Fibroblast of skin of scalp (primary cell): Measurements from ENCODE around the gene PATE2. TPM values are rescaled to one million over a fixed set of nuclear protein-coding genes. Genes with fewer than 3 reads are reported as not detected.

Source experiments
- DNase-seq: peaks from one replicate; pipeline ENCODE4 v3.0.0-alpha.2; 2013
- polyA plus RNA-seq, 2 experiments: library from polyadenylated mRNA; unstranded; fragments of 120-200 nt; gene quantifications; one replicate each; pipeline ENCODE4 v1.2.1, GENCODE V29; 2013; ENCODE audit not compliant: insufficient read length in 2 of 2

The PATE2 gene
- not detected for polyA plus RNA-seq (2013, experiment 1 of 2; ENCODE audit: insufficient read length)
- not detected for polyA plus RNA-seq (2013, experiment 2 of 2; ENCODE audit: insufficient read length)

DNA sequence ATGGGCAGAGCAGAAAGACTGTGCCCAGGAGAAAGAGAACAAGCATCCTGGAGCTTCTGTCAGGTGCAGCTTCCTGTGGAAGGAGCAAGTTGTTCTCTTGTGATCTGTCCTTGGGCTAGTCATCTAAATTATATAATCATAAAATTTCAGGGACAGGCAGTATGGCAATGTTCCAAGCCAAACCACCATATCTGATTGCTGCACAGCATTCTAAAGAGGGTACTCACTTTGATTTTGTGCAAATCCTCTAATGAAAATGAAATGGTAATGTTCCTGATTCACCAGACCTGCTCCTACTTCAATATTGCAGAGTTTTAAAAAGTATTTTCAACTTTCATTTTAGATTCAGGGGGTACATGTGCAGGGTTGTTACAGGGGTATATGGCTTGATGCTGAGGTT is at the start of gene PATE2:
TSS of gene PATE2 (minus strand) at position 101 of the 400 bp plus-strand sequence. CDS start at position 46, 55 bp downstream.
- DNase-seq: no peak

DNA sequence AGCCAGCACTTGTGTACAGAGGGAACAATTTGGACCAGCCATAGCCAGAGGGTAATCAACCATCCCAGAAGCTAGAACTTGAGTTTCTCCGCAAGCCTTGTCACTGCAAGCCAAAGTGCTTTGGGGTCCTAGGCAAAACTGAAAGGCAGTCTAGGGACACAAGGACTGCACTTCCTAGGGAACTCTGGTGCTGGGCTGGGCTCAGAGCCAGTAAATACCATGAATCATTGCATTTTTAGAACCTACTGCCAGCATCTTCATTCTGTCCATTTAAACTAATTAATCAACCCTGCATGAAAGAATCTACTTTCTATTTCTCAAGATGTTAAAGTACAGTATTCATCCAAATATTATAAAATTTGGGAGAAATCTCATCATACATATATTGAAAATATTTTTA is 29.3 kb upstream of the PATE2 start:
- DNase-seq: peak; percentile 4

DNA sequence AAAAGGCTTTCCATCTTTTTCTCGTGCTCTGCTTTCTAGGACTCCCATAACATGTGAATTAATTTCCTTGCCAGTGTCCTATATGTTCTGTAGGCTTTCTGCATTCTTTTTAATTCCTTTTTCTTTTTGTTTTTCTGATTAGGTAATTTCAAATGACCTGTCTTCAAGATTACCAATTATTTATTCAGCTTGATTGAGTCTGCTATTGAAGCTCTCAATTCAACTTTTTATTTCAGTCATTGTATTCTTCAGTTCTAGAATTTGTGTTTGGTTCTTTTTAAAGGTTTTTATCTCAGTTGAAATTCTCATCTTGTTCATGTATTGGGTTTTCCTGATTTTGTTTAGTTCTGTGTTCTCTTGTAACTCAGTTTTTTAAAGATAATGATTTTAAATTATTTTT is 23.8 kb upstream of the PATE2 start:
- DNase-seq: no peak

DNA sequence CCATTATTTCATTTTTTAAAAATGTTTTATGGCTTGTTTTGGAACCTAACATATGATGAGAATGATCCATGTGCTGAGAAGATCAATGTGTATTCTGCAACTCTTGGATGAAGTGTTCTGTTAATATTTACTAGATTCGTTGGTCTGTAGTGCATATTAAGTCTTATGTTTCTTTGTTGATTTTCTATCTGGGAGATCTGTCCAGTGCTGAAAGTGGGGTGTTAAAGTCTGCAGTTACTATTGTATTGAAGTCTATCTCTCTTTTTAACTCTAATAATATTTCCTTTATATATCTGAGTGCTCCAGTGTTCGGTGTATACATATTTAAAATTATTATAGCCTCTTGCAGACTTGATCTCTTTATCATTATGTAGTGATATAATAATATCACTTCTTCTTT is 21.2 kb upstream of the PATE2 start:
- no peak for DNase-seq

DNA sequence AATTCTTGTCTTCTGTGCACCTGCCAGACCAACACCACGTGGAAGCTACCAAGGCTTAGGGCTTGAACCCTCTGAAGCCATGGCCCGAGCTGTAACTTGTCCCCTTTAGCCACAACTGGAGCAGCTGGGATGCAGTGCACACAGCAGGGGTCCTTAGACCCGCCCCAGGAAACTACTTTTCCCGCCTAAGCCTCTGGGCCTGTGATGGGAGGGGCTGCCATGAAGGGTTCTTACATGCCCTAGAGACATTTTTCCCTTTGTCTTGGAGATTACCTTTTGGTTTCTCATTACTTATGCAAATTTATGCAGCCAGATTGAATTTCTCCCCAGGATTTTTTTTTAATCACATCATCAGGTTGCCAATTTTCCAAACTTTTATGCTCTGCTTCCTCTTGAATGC is 19.0 kb upstream of the PATE2 start:
- DNase-seq: no peak

DNA sequence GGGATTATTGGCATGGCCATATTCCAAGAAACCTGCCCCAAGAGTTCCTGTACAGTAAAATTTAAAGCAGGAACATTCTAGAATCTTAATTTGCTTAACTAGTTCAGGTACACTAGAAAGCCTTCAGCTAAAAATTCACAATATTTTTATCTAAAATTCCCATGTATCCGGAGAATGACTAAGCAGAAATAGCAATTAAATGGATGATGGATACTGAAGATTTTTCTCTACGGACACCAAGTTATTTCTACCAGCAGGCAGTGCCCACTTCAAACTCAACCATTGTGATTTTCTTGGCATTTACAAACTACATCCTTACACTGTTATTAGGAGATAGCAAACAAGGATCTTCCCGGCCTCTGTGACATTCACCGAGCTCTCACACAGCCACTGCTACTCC is 12.2 kb upstream of the PATE2 start:
- no peak for DNase-seq

DNA sequence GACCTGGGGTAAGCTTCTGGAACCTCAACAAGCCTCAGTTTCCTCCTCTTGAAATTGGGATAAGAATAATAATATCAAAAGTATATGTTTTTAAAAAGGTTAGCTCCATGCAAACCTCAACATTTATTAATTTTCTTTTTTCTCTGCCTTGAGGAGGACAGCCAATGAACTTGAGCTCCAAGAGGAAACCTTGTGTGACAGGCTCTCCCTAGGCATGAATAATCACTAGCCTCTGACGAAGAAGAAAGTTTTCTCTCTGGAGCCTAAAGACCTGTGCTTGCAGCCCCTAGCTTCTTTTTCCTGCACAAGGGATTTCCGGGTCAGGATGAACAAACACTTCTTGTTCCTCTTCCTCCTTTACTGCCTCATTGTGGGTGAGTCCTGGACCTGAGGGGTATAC is 9.2 kb upstream of the PATE2 start, which contains the start of gene PATE3:
TSS of gene PATE3 (plus strand) at position 301 of the 400 bp plus-strand sequence. CDS start at position 326, 25 bp downstream.
- no peak for DNase-seq

DNA sequence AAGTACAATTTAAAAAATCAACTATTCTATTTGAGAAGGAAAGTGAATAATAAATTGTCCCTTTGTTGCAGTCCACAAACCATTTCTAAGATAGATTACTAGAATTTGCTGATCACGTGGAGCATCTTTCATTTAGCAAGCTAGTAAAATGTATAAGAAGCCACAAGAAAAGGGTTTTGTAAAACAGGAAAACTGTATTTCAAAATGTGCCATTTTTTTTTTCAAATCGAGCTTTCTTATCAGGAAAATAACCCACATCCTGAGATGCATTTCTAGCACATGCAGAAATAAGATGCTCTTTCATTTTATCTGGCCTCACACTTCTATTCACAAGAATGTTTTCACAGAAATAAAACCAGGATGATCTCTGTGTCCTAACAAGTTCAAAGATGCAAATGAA is 6.0 kb upstream of the PATE2 start:
- no peak for DNase-seq

DNA sequence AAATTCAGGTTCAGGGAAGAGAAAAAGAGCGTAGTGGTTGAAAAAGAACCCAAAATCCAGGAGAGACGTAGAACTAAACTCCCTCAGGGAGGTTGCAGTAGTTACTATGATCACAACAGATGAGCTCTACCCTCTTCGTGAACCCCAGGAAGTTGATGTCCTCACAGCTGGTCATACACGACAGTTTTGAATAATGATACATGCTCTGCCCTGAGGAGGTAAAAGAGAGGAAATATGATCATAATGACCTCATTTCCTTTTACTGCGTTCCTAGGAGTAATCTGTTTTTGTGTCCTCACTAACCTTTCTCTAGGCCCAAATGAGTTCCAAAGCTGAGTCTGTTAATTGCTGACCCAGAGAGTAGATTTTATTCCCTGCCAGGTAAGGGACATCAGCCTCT is 1.3 kb downstream of the PATE2 start:
- DNase-seq: no peak

DNA sequence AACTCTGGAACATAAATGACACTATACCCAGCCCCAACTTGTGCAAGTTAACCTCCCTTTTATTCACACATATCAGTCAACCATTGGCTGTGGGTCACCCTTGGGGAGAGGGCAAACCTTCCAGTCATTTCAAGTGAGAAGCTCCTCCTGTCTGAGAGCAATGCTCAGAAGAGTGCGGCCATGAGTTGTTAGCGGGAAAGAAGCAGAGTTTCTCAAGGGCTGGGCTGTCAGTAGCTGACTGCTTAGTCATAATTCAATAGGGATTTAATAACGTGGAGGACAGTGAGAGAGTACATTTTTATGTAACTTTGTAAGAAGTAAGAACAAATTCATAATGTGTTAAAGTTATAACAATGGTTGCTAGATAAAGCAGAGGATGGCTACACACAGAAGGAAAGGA is 5.1 kb downstream of the PATE2 start:
- peak; percentile 2 for DNase-seq

DNA sequence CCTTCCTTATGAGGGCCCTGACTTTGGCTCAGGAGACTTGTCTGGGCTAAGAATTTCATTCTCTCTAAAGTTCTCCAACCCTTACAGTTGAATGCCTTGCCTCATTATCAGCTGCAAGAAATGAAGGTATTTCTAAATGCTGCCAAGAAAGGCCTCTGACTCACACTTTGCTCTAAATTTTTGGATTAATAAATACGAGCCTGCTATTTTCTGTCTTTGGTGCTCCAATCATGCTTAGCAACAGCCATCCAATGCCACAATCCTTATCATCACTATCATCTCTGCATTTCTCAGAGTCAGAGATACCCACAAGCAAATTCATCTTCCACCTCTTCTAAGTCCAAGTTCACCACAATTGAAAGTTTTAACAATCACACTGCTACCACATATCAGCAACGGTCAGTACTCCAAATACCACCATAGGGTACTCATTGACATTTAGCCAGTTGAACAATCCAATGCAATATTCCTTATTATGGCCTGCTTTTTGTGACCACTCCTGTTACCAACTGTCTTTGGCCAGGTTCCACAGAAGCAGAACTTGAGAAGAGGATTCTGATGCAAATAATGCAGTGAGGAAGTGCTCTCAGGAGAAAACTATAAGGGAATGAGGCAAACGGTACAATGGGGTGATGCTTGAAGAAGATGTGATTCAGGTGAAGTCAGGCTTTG is 5.7 kb downstream of the PATE2 start:
- DNase-seq: peak; percentile 47

DNA sequence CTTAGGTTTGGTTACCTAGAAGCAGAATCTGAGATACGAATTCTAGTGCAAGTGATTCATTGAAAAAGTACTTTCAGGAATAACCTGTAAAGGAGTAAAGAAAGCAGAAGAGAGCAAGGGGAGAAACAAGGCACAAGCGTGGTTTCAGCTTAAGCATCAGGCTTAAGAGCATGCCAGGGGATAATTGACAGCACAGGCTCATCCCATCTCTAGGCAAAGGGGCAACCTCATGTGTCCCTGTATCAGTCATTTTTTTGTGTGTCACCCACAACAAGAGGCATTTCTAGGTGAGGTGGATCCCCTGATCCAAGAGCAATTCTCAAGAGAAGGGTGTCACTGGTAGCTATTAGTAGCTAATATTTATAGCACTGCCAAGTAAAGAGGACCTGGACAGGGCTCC is 8.0 kb downstream of the PATE2 start:
- no peak for DNase-seq

DNA sequence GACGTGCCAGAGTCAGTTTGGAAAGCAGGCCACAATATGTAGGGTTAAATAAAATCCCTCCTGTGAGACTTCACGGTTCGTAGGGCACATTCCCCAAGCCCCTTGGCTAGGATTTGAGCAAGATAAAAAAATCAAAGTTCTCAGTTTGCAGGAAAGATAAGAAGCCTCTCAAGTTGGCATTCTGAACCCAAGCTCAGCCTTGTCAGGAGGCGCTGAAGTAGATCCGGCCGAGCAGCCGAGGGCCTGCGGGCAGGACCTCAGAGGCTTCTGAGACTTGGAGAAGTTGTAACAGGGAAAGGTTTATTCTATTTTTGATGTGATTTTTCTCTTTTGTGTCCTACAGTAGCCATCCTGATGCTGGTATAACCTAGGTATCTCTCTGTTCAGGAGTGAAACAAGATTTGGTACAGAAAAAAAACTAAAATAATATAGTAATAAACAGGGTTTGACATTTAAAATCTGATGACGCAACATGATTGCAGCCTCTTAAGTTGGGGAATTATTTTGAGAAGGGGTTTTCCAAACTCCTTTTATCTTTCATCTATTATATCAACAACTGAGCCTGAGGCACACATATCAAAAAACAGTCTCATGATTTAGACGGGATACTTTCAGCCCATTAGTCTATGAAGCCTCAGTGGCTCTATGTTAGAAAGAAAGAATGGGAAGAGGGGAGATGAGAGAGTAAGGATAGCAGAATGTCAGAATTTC is 10.1 kb downstream of the PATE2 start:
- no peak for DNase-seq

DNA sequence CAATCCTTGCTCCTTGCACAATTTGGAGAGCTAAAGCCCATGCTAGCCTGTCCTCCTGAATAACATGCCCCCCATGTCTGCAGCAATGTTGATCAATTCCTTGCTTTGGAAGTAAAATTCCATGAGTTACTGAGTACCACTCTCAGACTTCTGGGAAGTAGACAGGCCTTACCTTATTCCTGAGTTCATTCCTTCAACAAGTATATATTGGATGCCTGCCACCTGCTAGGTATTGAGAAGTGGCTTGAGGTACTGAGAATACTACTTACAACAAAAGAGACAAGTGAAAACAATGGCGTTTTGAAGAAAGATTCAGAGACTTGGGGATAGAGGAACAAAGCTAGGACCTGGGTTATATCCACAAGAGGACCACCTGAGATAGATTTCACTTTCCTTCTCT is 12.4 kb downstream of the PATE2 start:
- DNase-seq: no peak

DNA sequence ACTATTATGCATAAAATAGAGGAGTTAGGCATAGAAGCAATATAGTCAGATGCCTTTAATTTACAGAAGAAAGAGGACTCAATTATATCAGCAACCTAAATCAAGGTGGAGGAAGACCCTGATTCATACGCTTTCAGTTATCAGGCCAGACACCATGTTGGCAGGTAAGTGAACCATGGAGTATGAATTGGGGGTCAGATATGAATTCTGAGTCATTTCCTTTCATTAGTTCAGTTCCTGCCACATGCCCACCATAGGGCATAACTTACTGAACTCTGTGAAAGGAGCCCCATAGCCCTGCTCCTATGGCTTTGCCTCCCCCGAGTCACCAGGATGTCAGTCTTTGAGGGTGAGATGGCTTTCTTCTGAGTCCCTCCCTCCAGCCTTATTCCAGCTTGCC is 15.1 kb downstream of the PATE2 start:
- no peak for DNase-seq

DNA sequence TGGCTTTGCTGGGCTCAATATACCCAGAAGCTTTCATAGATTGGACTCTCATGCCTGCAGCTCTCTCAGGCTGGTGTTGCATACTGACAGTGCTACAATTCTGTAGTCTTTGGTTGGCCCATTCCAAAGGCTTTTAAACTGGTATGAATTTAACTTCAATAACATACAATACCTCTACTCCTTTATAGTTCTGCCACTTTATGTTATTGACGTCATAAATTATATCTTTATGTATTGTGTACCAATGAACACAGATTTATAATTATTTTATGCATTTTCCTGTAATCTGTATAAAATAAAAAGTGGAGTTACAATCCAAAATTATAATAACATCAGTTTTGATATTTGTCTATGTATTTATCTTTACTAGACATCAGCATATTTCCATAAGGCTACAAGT is 16.2 kb downstream of the PATE2 start:
- DNase-seq: no peak

DNA sequence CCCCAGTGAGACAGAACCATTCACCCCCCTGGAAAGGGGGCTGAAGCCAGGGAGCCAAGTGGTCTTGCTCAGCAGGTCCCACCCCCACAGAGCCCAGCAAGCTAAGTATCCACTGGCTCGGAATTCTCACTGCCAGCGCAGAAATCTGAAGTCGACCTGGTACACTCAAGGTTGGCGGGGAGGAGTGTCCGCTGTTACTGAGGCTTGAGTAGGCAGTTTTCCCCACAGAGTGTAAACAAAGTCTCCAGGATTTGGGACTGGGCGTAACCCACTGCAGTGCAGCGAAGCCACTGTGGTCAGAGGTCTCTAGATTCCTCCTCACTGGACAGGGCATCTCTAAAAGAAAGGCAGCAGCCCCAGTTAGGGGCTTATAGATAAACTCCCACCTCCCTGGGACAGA is 22.6 kb downstream of the PATE2 start:
- no peak for DNase-seq

DNA sequence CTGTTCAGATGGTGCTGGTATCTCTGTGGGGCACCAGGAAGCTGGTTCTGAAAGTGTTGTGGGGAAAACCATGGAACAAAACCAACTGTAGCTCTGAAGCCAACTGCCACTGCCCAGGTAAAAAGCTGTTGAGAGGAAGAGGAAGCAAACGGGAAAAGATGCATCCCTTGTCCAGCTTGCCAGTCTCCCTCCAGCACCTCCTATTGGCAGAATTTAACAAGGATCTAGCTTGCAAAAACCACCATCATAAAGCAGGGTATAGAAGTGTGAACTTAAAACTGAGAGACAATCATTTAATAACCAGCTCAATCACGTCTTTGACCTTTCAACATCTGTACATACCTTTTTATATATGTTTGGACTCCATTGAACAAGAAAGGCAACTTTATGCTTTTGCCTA is 28.0 kb downstream of the PATE2 start:
- DNase-seq: no peak

DNA sequence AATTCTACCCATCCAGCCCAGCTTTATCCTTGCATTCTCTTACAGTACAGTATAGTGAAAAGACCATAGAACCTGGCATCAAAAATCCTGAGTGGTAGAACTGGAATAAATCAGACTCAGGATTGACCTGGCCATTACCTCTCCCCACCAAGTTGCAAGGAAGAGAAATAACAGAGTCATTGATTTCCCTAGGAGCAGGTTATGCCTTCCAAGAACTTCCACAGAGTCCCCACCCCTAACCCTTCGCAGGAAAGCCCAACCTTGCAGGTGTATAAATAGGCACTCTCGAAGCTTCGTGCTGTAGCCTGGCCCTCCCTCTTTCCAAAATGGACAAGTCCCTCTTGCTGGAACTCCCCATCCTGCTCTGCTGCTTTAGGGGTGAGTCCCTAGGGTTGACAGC is 32.6 kb downstream of the PATE2 start, which contains the start of gene PATE1:
TSS of gene PATE1 (plus strand) at position 301 of the 400 bp plus-strand sequence. CDS start at position 327, 26 bp downstream.
- DNase-seq: no peak

DNA sequence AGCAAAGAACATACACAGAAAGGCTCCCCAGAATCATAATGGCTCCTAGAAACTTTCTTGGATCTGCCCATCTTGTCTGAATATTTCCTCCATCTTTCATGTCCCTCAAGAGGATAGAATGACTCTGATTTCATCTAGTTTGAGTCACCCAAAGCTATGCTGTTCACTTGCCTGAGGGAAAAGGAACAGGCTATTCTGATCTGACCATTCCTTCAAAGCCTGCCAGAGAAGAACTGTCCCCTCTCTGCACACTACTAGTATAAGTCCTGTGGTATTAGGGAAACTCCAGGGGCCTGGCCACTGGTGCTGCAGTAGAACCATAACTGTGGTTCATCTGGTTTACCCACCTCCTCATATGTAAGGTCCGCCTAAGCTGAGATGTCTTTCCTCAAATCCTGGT is 34.9 kb downstream of the PATE2 start:
- DNase-seq: no peak

DNA sequence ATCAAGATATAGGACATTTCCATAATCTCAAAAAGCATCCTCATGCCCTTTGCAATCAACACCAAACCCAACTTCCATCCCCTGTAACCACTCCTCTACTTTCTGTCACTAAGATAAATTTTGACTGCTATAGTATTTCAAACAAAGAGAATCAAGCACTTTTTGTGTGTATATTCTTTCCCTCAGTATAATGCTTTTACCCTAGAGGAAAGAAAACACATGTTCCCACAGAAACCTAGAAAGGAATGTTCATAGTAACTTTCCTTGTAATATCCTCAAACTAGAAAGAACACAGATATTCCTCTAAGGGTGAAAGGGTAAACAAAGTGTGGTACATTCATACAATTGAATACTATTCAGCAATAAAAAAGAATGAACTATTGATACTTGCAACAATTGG is 38.0 kb downstream of the PATE2 start:
- DNase-seq: no peak

DNA sequence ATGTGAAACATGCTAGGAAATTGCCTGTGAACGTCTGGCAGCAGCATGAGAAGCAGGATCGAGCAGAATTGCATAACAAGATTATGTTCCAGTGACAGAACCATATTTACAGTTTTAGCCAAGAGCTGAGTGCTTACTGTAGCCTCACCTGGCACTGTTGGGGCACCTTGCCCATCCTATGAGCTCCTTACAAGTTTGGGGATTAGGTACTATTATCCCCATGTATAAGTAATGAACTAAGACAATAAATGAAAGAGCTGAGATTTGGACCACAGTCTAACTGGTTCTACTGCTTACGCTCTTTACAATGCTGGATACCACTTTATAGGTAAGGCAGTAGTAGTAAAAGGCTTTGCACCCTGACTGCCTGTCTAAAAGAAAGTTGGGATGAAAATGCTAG is 49.7 kb downstream of the PATE2 start:
- no peak for DNase-seq
